Adipocyte (in vitro differentiated cells): Measurements from ENCODE around the gene HIVEP1.
"Not testable (repeated sequence)": the region's sequence is repeated elsewhere in the genome, so short reads cannot be mapped to it uniquely, and the experiment has no call there.

Experiments used
- DNase-seq: peaks from one replicate; pipeline ENCODE4 v3.0.0-alpha.2; 2015; ENCODE audit warnings: low read depth
- H3K27me3 ChIP-seq: replicated peaks from 2 replicates; pipeline ENCODE4 v1.7.0; 2013; ENCODE audit warnings: mild to moderate bottlenecking, low read length, moderate library complexity; ENCODE audit not compliant: control insufficient read depth, insufficient read depth
- H3K36me3 ChIP-seq: 2 replicates; pipeline ENCODE4 v1.7.0; 2013; ENCODE audit warnings: low read length, mild to moderate bottlenecking, moderate library complexity; ENCODE audit not compliant: control insufficient read depth, insufficient read depth, severe bottlenecking
- H3K4me1 ChIP-seq: 2 replicates; pipeline ENCODE4 v1.7.0; 2013; ENCODE audit warnings: mild to moderate bottlenecking, low read length, moderate library complexity; ENCODE audit not compliant: control insufficient read depth, insufficient read depth
- H3K4me3 ChIP-seq: 2 replicates; pipeline ENCODE4 v1.7.0; 2013; ENCODE audit warnings: mild to moderate bottlenecking, low read length, moderate library complexity
- H3K9ac ChIP-seq: 2 replicates; pipeline ENCODE4 v1.7.0; 2013; ENCODE audit warnings: mild to moderate bottlenecking, low read length, moderate library complexity
- H3K9me3 ChIP-seq: 2 replicates; pipeline ENCODE4 v1.7.0; 2013; ENCODE audit warnings: mild to moderate bottlenecking, low read length, moderate library complexity; ENCODE audit not compliant: control insufficient read depth

Gene HIVEP1

GRCh38 chr6:12097791-12098190 lies 85.7 kb downstream of the HIVEP1 start:
- Histone ChIP-seq H3K4me1 (peaks cover 15% of the 10 kb centered on the region), H3K4me3 (no peak overlapping the region), H3K9ac (no peak overlapping the region), H3K9me3 (no peaks in the 10 kb centered on the region), H3K36me3 (no peaks in the 10 kb centered on the region), H3K27me3 (no peaks in the 10 kb centered on the region)
- peak; percentile 15 for DNase-seq

DNA sequence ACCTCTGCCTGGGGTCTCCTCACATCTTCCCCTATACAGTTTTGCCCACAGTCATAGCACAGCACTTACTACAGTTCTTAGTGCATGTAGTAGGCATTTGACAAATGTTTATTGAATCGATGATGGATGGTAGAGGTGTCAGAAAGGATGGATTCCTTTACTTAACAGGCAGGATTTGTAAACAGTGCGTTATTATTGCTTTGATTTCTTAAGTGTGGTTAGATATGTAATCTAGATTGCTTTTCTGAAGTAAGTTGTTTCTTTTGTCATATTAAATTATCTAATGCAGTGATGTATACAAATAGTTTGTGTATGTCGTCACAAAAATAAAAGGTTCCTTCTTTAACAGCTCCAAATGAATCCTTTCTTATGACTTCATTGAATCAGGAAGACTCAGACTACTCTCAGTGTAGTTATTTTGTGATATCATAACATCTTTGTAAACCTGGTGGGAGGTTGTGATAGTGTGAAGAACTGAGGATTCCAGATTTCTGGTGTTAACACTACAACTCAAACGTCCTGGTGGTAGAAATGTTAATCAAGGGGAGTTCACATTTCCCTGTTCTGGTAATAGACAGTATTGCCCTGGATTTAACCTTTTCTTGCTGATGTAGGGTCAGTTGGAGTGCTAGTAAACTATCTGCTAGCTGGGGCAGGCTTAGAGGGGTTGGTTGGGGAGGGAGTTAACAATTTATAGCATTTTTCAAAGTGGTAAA lies 87.7 kb downstream of the HIVEP1 start:
- Histone ChIP-seq H3K9me3 (peaks cover 3% of the 10 kb centered on the region), H3K4me1 (peaks cover 15% of the 10 kb centered on the region), H3K27me3 (no peaks in the 10 kb centered on the region), H3K4me3 (no peak overlapping the region), H3K9ac (no peak overlapping the region), H3K36me3 (no peaks in the 10 kb centered on the region)
- no peak for DNase-seq

DNA sequence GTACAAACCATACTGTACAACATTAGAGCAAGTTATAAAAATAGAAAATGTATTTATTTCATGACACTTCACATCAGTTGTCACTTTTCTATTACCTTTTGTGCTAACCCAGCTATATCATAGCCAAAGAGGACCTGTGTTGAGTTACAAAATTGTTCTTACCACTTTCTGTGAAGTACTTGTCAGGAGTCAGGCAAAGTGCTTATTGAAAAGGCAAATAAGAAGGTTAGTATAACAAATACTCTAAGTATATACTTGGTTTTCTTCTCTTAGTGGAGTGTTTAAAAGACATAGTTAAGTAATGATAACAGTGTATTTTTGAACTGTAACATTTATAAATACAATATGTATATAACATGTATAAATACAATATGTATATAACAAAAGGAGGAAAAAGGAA lies 88.9 kb downstream of the HIVEP1 start:
- Histone ChIP-seq H3K9ac (no peak overlapping the region), H3K9me3 (peaks cover 3% of the 10 kb centered on the region), H3K4me1 (peaks cover 15% of the 10 kb centered on the region), H3K36me3 (no peaks in the 10 kb centered on the region), H3K4me3 (no peak overlapping the region), H3K27me3 (no peaks in the 10 kb centered on the region)
- DNase-seq, result no peak

GRCh38 chr6:12101653-12102312 lies 89.7 kb downstream of the HIVEP1 start:
- no peak overlapping the region for H3K4me3 ChIP-seq
- no peaks in the 10 kb centered on the region for H3K36me3 ChIP-seq
- no peak overlapping the region for H3K9ac ChIP-seq
- DNase-seq, result no peak
- H3K4me1 ChIP-seq, result peaks cover 15% of the 10 kb centered on the region
- no peaks in the 10 kb centered on the region for H3K27me3 ChIP-seq
- peaks cover 3% of the 10 kb centered on the region for H3K9me3 ChIP-seq

GRCh38 chr6:12102350-12102749 lies 90.2 kb downstream of the HIVEP1 start:
- H3K9ac ChIP-seq, result no peak overlapping the region
- peaks cover 3% of the 10 kb centered on the region for H3K9me3 ChIP-seq
- H3K4me1 ChIP-seq, result peaks cover 12% of the 10 kb centered on the region
- no peaks in the 10 kb centered on the region for H3K36me3 ChIP-seq
- no peak overlapping the region for H3K4me3 ChIP-seq
- H3K27me3 ChIP-seq, result no peaks in the 10 kb centered on the region
- no peak for DNase-seq

DNA sequence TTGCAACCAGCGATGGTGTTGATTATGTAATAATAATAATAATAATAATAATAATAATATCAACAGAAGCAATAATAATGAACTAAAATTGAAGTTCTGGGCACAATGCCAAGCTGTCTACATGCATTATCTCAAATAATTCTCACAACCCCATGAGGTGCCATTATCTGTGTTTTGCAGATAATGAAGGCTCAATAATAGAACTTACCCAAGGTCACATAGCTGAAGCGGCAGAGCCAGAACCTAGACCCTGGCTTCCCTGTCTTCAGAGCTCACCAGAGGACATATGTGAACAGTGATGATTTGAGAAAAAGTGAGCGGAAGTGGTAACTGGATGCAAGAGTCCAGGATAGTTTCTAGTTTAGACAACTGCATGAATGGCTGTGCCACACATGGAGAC lies 91.0 kb downstream of the HIVEP1 start:
- Histone ChIP-seq H3K4me1 (peaks cover 4% of the 10 kb centered on the region), H3K27me3 (no peaks in the 10 kb centered on the region), H3K9ac (no peak overlapping the region), H3K36me3 (no peaks in the 10 kb centered on the region), H3K9me3 (peaks cover 3% of the 10 kb centered on the region), H3K4me3 (no peak overlapping the region)
- DNase-seq, result no peak

GRCh38 chr6:12105271-12105670 lies 93.2 kb downstream of the HIVEP1 start:
- H3K9ac ChIP-seq, result no peak overlapping the region

DNA sequence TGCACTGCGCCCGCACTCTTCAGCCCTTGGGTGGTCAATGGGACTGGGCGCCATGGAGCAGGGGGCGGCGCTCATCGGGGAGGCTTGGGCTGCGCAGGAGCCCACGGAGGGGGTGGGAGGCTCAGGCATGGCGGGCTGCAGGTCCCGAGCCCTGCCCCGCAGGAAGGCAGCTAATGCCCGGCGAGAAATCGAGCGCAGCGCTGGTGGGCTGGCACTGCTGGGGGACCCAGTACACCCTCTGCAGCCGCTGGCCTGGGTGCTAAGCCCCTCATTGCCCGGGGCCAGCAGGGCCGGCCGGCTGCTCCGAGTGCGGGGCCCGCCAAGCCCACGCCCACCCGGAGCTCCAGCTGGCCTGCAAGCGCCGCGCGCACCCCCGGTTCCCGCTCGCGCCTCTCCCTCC lies 96.3 kb downstream of the HIVEP1 start:
- peaks cover 13% of the 10 kb centered on the region for H3K36me3 ChIP-seq
- not testable (repeated sequence) for H3K27me3 ChIP-seq, H3K4me1 ChIP-seq, H3K9ac ChIP-seq, H3K4me3 ChIP-seq, H3K9me3 ChIP-seq, DNase-seq

More at GRCh38 chr6:12105271-12105670, 93.2 kb downstream of the HIVEP1 start:
- Histone ChIP-seq H3K27me3 (no peaks in the 10 kb centered on the region), H3K4me1 (no peaks in the 10 kb centered on the region), H3K36me3 (peaks cover 12% of the 10 kb centered on the region), H3K4me3 (no peak overlapping the region), H3K9me3 (peaks cover 3% of the 10 kb centered on the region)
- DNase-seq, result no peak

DNA sequence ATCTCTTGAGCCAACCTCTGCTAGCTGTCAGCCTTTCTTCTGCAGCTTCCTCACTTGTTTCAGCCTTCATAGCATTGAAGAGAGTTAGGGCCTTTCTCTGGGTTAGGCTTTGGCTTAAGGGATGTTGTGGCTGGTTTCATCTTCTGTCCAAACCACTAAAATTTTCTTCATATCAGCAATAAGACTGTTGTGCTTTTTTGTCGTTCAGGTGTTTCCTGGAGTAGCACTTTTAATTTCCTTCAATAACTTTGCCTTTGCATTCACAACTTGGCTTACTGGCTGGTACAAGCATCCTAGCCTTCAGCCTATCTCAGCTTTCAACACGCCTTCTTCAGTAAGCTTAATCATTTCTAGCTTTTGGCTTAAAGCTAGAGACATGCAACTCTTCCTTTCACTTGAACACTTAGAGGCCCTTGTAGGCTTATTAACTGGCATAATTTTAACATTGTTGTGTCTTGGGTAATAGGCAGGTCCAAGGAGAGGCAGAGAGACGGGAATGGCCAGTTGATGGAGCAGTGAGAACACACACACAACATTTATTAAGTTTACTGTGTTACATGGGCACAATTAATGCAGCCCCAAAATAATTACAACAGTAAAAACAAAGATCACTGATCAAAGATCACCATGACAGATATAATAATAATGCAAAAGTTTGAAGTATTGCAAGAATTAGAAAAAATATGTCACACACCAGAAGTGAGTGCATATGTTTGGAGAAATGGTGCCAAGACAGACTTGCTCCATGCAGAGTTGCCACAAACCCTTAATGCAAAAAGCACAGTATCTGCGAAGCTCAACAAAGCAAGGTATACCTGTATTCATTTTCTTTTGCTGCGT lies 98.6 kb downstream of the HIVEP1 start:
- Histone ChIP-seq H3K4me3 (no peak overlapping the region), H3K4me1 (no peaks in the 10 kb centered on the region), H3K9me3 (no peaks in the 10 kb centered on the region), H3K9ac (no peak overlapping the region), H3K36me3 (peaks cover 13% of the 10 kb centered on the region), H3K27me3 (no peaks in the 10 kb centered on the region)
- DNase-seq, result no peak

- no peaks in the 10 kb centered on the region for H3K27me3 ChIP-seq
- no peaks in the 10 kb centered on the region for H3K4me1 ChIP-seq
- no peaks in the 10 kb centered on the region for H3K9me3 ChIP-seq
- no peak for DNase-seq
- H3K4me3 ChIP-seq, result no peak overlapping the region
- peaks cover 13% of the 10 kb centered on the region for H3K36me3 ChIP-seq
- H3K9ac ChIP-seq, result no peak overlapping the region
Measured at GRCh38 chr6:12111363-12111670, 99.2 kb downstream of the HIVEP1 start.

GRCh38 chr6:12112540-12113189 lies 100.6 kb downstream of the HIVEP1 start:
- Histone ChIP-seq H3K9ac (no peak overlapping the region), H3K4me3 (no peak overlapping the region), H3K36me3 (peaks cover 13% of the 10 kb centered on the region), H3K9me3 (peaks cover 13% of the 10 kb centered on the region), H3K27me3 (no peaks in the 10 kb centered on the region), H3K4me1 (no peaks in the 10 kb centered on the region)
- no peak for DNase-seq
